HepG2 (cell line): ENCODE results near the gene WDR91. TPM values are rescaled to one million over a fixed set of nuclear protein-coding genes. Genes with fewer than 3 reads are reported as not detected.

Experiments
- AGO2 ChIP-seq: fragments of 200-400 bp; formaldehyde crosslinking; optimal IDR thresholded peaks from 2 replicates; pipeline ENCODE3; 2017; ENCODE audit warnings: mild to moderate bottlenecking, low read depth, low read length, moderate library complexity
- ELF1 ChIP-seq: sonication (generic); formaldehyde crosslinking; IDR thresholded peaks from 2 replicates; pipeline ENCODE4 v1.4.0; 2020; ENCODE audit warnings: missing genetic modification reagents
- ELF3 ChIP-seq: IDR thresholded peaks from 2 replicates; pipeline ENCODE4 v1.6.1; 2016; ENCODE audit warnings: missing genetic modification reagents, missing compliant biosample characterization
- HDAC1 ChIP-seq: sonication (generic); formaldehyde crosslinking; IDR thresholded peaks from 2 replicates; pipeline ENCODE4 v1.5.1; 2020; ENCODE audit warnings: mild to moderate bottlenecking, missing genetic modification reagents
- HMGXB4 ChIP-seq, 2 experiments: sonication (generic) in 1 of 2; formaldehyde crosslinking in 1 of 2; IDR thresholded peaks; 2 replicates each; pipeline versions ENCODE4 v1.4.0 to v1.6.1; 2018 to 2020; ENCODE audit warnings: missing genetic modification reagents in 2 of 2, borderline replicate concordance in 1 of 2, low read depth in 1 of 2, mild to moderate bottlenecking in 1 of 2, missing biosample characterization in 1 of 2
- NAIF1 ChIP-seq: sonication (generic); formaldehyde crosslinking; IDR thresholded peaks from 2 replicates; pipeline ENCODE4 v1.5.0; 2020; ENCODE audit warnings: mild to moderate bottlenecking, missing genetic modification reagents, borderline replicate concordance
- POLR2G ChIP-seq: fragments of 200-400 bp; formaldehyde crosslinking; IDR thresholded peaks from 2 replicates; pipeline ENCODE4 v1.6.1; 2018; ENCODE audit warnings: mild to moderate bottlenecking, low read depth, low read length, moderate library complexity
- RBFOX2 ChIP-seq: fragments of 200-400 bp; formaldehyde crosslinking; IDR thresholded peaks from 2 replicates; pipeline ENCODE4 v1.6.1; 2017; ENCODE audit warnings: low read depth, mild to moderate bottlenecking, low read length
- SATB2 ChIP-seq: sonication (generic); formaldehyde crosslinking; IDR thresholded peaks from 2 replicates; pipeline ENCODE4 v1.5.0; 2020; ENCODE audit warnings: missing genetic modification reagents
- SNAPC2 ChIP-seq: sonication (generic); formaldehyde crosslinking; IDR thresholded peaks from 2 replicates; pipeline ENCODE4 v1.8.1; 2022; ENCODE audit warnings: mild to moderate bottlenecking, missing genetic modification reagents
- SRY ChIP-seq: sonication (generic); formaldehyde crosslinking; IDR thresholded peaks from 2 replicates; pipeline ENCODE4 v1.8.0; 2022; ENCODE audit warnings: mild to moderate bottlenecking, missing genetic modification reagents
- TEF ChIP-seq: sonication (generic); formaldehyde crosslinking; IDR thresholded peaks from 2 replicates; pipeline ENCODE4 v1.5.0; 2020; ENCODE audit warnings: missing genetic modification reagents
- THAP11 ChIP-seq: IDR thresholded peaks from 2 replicates; pipeline ENCODE4 v1.6.1; 2016; ENCODE audit warnings: missing biosample characterization, missing genetic modification reagents
- YEATS4 ChIP-seq: sonication (generic); formaldehyde crosslinking; IDR thresholded peaks from 2 replicates; pipeline ENCODE4 v1.4.0; 2020; ENCODE audit warnings: missing genetic modification reagents, borderline replicate concordance
- YY1 ChIP-seq: IDR thresholded peaks from 2 replicates; pipeline ENCODE4 v1.6.1; 2011; ENCODE audit warnings: low read length, low read depth, moderate library complexity, mild to moderate bottlenecking; ENCODE audit not compliant: insufficient read depth, insufficient replicate concordance
- ZBTB20 ChIP-seq: sonication (generic); formaldehyde crosslinking; IDR thresholded peaks from 2 replicates; pipeline ENCODE4 v1.8.1; 2023; ENCODE audit warnings: missing genetic modification reagents, low read depth, mild to moderate bottlenecking, borderline replicate concordance
- ZFP91 ChIP-seq: sonication (generic); formaldehyde crosslinking; IDR thresholded peaks from 2 replicates; pipeline ENCODE4 v1.9.0; 2022; ENCODE audit warnings: missing genetic modification reagents, mild to moderate bottlenecking, borderline replicate concordance
- ZNF160 ChIP-seq: sonication (generic); formaldehyde crosslinking; IDR thresholded peaks from 2 replicates; pipeline ENCODE4 v1.8.0; 2022; ENCODE audit warnings: mild to moderate bottlenecking, inconsistent platforms, missing genetic modification reagents
- ZNF792 ChIP-seq: IDR thresholded peaks from 2 replicates; pipeline ENCODE4 v1.6.1; 2016
- ZSCAN20 ChIP-seq: sonication (generic); formaldehyde crosslinking; IDR thresholded peaks from 2 replicates; pipeline ENCODE4 v1.4.0; 2020; ENCODE audit warnings: missing genetic modification reagents, mild to moderate bottlenecking, borderline replicate concordance
- polyA plus RNA-seq, 8 experiments: library from polyadenylated mRNA; depleted of rRNA in 3 of 8; stranded (reverse) in 7 of 8; unstranded in 1 of 8; fragments of >200 nt; fragmentation: Illumina TruSeq in 4 of 8; extraction: Trizol in 4 of 8; gene quantifications; 2 replicates each; pipeline versions ENCODE4 v1.2.1 to v1.2.3, GENCODE V29; 2011 to 2016; ENCODE audit warnings: low read depth in 4 of 8, missing spikeins in 1 of 8, mixed read lengths in 1 of 8; ENCODE audit not compliant: insufficient read depth in 1 of 8
- total RNA-seq, 5 experiments: library from RNA; depleted of rRNA; stranded (reverse); fragments of >200 nt; fragmentation: Illumina TruSeq; extraction: Trizol; gene quantifications; 2 replicates each; pipeline ENCODE4 v1.2.3, GENCODE V29; 2016; ENCODE audit warnings: low read depth in 1 of 5
- TF ChIP-seq, protein P1 (sequence below): sonication (generic); formaldehyde crosslinking; conservative IDR thresholded peaks from 2 replicates; pipeline ENCODE4 v1.4.0; 2020; ENCODE audit warnings: mild to moderate bottlenecking, missing genetic modification reagents, moderate library complexity

The WDR91 gene
- total and polyA plus RNA-seq, 2 of the 13 experiments (the other 11 are each of a cell fraction or from before 2014, with no cell fraction given): 11.6 to 12.1 TPM

GRCh38 chr7:135171581-135172291 is 39.6 kb downstream of the WDR91 start (continued):
- TF ChIP-seq HMGXB4 (CRISPR knock-in tag; IDR thresholded peaks at IDR 0.05; ENCODE audit: borderline replicate concordance in 1 of 2, low read depth in 1 of 2): peak in 1 of 2 experiments; percentile 47; a peak in 1 of 4 replicates
- TF ChIP-seq NAIF1 (CRISPR knock-in tag): 0 out of 2 replicates have a peak, but pooled peaks have one; percentile 23
- TF ChIP-seq SNAPC2: peak; percentile 57; the same call in 1 of the 2 replicates
- TF ChIP-seq ZSCAN20 (CRISPR knock-in tag): 0 out of 2 replicates have a peak, but pooled peaks have one; percentile 16
- 0 out of 2 replicates have a peak, but pooled peaks have one; percentile 57 for TF ChIP-seq ZFP91 (CRISPR knock-in tag)
- TF ChIP-seq ZBTB20 (CRISPR knock-in tag): peak; percentile 58; the same call in 1 of the 2 replicates
- peak; percentile 51; the same call in 1 of the 2 replicates for TF ChIP-seq SRY (CRISPR knock-in tag)
- TF ChIP-seq TEF (CRISPR knock-in tag): 0 out of 2 replicates have a peak, but pooled peaks have one; percentile 28
- peak; percentile 22 for TF ChIP-seq AGO2
- TF ChIP-seq ELF1 (CRISPR knock-in tag): peak; percentile 66
- peak; percentile 52; the same call in 1 of the 2 replicates for TF ChIP-seq YEATS4 (CRISPR knock-in tag)
- 0 out of 2 replicates have a peak, but pooled peaks have one; percentile 8 for TF ChIP-seq SATB2 (CRISPR knock-in tag)
- TF ChIP-seq, protein P1, sequence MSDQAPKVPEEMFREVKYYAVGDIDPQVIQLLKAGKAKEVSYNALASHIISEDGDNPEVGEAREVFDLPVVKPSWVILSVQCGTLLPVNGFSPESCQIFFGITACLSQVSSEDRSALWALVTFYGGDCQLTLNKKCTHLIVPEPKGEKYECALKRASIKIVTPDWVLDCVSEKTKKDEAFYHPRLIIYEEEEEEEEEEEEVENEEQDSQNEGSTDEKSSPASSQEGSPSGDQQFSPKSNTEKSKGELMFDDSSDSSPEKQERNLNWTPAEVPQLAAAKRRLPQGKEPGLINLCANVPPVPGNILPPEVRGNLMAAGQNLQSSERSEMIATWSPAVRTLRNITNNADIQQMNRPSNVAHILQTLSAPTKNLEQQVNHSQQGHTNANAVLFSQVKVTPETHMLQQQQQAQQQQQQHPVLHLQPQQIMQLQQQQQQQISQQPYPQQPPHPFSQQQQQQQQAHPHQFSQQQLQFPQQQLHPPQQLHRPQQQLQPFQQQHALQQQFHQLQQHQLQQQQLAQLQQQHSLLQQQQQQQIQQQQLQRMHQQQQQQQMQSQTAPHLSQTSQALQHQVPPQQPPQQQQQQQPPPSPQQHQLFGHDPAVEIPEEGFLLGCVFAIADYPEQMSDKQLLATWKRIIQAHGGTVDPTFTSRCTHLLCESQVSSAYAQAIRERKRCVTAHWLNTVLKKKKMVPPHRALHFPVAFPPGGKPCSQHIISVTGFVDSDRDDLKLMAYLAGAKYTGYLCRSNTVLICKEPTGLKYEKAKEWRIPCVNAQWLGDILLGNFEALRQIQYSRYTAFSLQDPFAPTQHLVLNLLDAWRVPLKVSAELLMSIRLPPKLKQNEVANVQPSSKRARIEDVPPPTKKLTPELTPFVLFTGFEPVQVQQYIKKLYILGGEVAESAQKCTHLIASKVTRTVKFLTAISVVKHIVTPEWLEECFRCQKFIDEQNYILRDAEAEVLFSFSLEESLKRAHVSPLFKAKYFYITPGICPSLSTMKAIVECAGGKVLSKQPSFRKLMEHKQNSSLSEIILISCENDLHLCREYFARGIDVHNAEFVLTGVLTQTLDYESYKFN (CRISPR knock-in tag): 0 out of 2 replicates have a peak, but pooled peaks have one; percentile 36
- TF ChIP-seq POLR2G: peak; percentile 91
- peak; percentile 88 for TF ChIP-seq YY1
- peak; percentile 45; the same call in 1 of the 2 replicates for TF ChIP-seq THAP11 (CRISPR knock-in tag)
- 0 out of 2 replicates have a peak, but pooled peaks have one; percentile 14 for TF ChIP-seq ZNF160
- peak; percentile 73 for TF ChIP-seq ELF3
- TF ChIP-seq ZNF792: peak; percentile 42; the same call in 1 of the 2 replicates
- peak; percentile 23; the same call in 1 of the 2 replicates for TF ChIP-seq HDAC1 (CRISPR knock-in tag)
- peak; percentile 51 for TF ChIP-seq RBFOX2
